HG03103 (cell line): Measurements from ENCODE around the gene CASP12.

Experiments used
- ATAC-seq: cut with Tn5 transposase; IDR thresholded peaks from one replicate; pipeline ENCODE4 v1.9.1; 2021; ENCODE audit warnings: low read depth; ENCODE audit not compliant: unreplicated experiment

Gene CASP12

GRCh38 chr11:104892723-104893511 lies 5.3 kb downstream of the CASP12 start:
- no peak for ATAC-seq

GRCh38 chr11:104891135-104891534 lies 7.1 kb downstream of the CASP12 start:
- no peak for ATAC-seq

DNA sequence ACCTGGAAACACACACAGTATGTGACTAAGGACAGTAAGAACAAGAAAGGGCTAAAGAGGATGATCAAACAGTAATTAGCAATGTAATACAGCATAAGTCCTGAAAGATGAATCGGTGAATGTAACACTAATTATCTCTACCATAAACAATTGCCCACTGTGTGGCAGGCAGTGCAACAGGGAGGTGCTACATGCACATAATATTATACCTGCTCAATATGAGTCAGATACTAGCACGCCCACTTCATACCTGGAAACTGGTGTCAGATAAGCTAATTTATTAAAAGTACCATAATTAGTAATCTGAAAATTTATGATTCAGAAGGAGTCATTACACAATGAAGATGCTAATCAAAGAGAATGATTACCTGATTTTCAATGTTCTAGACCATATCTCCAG lies 14.9 kb downstream of the CASP12 start:
- no peak for ATAC-seq

GRCh38 chr11:104881117-104881794 lies 17.0 kb downstream of the CASP12 start:
- ATAC-seq, result peak; percentile 47

DNA sequence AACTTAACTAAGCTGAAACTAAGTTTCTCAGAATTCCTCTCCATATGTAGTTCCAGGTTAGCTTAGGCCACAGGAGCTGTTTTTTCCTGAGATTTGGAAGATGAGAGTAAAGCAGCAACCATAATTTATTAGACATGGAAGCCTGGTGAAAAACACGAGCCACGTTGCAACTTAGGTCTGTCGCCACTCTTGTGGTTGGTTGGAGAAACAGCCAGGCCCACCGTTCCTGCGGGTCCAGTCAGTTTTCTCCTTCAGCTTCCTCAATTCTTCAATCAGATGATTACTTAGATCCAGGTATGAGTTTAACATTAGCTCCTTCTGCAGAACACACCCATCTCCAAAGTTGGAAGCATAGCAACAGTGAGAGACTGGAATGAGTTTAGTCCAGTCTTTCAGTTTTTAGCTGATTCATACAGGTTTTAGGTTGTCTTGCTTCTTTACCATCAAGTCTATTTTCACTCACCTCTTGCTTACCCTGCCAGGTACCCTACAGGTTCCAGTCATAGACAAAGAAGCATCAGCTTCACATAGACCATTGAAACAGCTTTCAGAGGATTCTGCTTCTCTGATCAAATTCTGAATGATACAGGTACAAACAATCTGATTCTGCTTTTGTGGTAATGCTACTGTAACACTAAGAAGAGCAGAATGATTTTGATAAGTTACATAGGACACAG lies 18.6 kb downstream of the CASP12 start:
- no peak for ATAC-seq

- ATAC-seq, result peak; percentile 54
These were observed 21.3 kb downstream of the CASP12 start for GRCh38 chr11:104876861-104877431.

DNA sequence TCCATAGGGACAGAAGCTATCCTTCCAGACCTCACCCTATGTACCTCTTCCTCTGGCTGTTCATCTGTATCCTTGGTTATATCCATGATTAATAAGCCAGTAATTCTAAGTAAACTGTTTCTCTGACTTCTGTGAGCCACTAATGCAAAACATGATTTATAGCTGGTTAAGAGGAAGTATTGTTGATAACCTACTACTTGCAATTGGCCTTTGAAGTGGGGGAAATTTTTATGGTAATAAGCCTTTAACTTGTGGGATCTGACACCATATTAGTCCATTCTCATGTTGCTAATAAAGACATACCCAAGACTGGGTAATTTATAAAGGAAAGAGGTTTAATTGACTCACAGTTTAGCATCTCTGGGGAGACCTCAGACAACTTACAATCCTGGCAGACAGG lies 21.9 kb downstream of the CASP12 start:
- ATAC-seq, result no peak

DNA sequence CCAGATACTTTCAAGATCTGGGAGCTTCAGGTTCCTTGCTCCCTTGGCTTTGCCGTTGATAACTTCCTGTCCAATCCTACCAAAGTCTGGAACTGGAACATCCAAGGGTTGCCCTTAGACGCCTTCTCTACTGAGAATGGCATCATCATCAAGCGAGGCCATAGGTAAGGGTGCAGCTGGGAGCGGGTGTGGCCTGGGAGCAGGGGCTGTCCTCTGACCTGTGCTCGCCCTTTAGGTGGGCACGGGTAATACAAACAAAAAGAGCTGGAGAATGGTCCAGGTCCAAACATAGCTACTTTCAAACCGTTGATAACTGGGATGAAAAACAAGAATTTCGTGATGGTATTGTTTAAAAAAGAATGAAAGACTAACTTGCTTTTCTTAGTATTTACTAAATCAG lies 25.0 kb downstream of the CASP12 start:
- no peak for ATAC-seq

DNA sequence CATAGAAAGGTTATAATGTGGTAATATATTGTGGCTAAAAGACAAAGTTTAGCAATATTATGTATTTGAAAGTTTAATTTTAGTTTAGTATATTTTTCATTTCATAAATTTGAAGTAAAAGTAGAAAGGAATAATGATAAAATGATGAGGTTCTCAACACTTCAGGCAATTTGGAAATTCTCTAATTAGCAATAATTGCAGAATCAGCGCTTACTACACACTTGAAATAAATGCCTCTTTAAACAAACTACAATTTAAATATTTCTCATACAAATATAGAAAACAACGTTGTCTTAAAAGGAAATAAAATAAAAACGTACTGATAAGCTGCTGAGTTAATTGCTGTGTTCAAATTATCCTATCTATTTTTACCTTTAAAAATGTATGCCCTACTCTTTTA lies 25.9 kb downstream of the CASP12 start:
- ATAC-seq, result no peak

- ATAC-seq, result no peak
These were observed 27.4 kb downstream of the CASP12 start for GRCh38 chr11:104870910-104871309.

DNA sequence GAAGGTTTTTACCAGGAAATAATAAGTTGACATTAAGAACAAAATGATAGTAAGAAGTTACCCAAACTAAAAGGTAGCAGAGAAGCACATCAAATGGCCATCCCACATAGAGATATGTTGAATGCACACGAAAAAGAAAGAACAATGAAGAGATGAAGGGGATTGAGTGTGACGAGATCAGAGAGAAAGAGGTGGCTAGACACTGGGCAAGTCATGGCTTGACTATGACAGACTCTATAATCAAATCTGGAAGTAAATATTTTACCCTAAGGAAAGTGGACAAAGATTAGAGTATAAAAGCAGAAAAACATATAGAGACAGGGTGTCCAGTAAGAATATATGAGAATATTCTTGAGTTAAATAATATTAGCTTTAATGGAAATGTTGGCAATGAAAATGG lies 31.4 kb downstream of the CASP12 start:
- no peak for ATAC-seq

- ATAC-seq, result peak; percentile 85
These were observed 39.1 kb downstream of the CASP12 start for GRCh38 chr11:104858882-104859775.

- no peak for ATAC-seq
These were observed 41.7 kb downstream of the CASP12 start for GRCh38 chr11:104856607-104857006.

GRCh38 chr11:104855965-104856364 lies 42.3 kb downstream of the CASP12 start:
- no peak for ATAC-seq

- no peak for ATAC-seq
These were observed 45.0 kb downstream of the CASP12 start for GRCh38 chr11:104853276-104853675.

DNA sequence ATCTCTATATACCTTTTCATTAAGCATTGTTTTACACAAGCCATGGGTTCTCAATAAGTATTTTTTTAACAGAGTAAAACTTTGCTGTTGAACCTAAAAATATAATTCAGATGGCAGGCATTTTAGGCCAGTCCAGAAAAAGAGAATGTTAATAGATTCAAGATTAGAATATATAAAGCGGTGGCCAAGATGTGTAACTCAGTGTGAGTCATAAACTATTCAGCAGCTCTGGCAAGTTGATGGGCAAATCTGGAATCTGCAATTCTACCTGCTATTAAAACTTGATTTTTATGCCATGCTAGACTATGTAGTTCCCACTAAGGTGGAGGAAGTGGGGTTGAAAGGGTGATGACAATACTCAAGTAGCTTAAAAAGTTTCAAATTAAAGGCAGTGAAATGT lies 45.4 kb downstream of the CASP12 start:
- no peak for ATAC-seq

DNA sequence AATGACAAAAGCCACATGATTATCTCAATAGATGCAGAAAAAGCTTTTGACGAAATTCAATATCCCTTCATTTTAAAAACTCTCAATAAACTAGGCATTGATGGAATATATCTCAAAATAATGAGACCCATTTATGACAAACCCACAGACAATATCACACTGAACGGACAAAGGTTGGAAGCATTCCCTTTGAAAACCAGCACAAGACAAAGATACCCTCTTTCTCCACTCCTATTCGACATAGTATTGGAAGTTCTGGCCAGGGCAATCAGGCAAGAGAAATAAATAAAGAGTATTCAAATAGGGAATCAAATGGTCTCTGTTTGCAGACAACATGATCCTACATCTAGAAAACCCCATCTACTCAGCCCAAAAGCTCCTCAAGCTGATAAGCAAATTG lies 52.0 kb downstream of the CASP12 start:
- no peak for ATAC-seq

DNA sequence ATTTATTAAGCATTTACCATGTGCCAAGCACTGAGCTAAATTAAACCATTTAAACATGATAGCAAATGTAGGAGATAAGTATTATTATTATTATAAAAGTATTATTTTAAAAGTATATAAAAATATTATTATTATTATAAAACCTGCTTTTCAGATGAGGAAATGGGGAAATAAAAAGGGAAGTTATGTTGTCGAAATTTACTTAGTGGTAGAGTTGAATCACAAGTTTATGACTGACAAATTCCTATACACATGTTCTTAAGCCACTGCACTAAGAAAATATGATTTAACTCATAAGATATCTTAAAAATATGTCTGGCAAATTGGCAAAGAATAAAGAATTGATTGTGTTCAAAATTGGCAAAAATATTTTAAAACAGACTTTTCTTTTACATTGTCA lies 53.8 kb downstream of the CASP12 start:
- no peak for ATAC-seq

DNA sequence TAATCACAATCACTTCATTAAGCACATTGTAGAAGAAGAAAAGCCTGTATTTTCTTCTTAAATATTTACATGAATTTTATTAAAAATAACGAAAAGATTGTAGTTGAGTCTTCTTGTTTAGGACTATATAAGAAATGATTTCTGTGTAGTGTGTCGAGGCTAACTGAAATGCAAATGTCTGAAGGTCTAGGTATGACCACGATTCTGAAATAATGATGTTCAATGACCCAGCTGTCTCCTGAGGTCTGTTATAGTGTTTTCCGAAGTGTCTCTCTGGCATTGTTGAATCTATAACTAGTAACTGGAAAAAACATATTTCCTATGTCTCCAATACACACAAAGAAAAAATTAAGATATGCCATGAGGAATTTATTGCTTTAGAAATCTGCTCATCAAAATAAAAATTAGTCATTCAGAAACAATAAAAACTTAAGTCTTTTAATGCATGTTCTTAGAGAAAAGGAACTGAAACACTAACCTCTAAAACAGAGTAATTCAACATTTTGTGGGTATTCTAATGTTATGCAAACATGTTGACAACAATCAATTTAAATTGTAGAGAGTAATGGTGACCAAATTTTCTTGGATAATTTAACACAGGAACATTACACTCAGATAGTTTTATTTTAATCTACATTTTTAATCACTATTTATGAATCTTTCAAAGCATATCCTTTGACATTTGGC lies 55.0 kb downstream of the CASP12 start:
- no peak for ATAC-seq
